GM18517 (cell line): ENCODE measurements around the gene DEGS2.
A peak's percentile ranks its signal among the peaks of the same experiment; 100 is the strongest.

Experiments used
- ATAC-seq: cut with Tn5 transposase; IDR thresholded peaks from one replicate; pipeline ENCODE4 v1.9.1; 2021; ENCODE audit warnings: mild to moderate bottlenecking, moderate library complexity; ENCODE audit not compliant: unreplicated experiment

Gene DEGS2

DNA sequence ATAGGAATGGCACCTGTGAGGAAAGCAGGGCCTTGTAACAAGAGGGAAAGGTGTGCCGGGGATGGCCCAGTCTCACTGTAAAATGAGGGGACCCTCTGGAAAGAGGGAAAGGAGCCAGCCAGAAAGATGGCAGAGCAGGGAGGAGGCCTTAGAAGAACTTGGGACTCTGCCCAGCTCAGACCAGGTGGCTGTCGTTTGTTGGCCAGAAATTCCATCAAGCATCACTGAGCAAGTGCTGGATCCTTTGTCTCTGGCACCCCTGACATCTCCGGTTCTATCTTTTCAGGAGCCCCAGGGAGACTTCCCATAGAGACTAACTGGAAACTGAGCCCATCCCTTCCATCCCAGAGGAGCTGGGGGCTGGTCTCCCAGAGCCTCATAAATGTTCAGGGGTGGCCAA, 43.3 kb downstream of the DEGS2 start:
- no peak for ATAC-seq

DNA sequence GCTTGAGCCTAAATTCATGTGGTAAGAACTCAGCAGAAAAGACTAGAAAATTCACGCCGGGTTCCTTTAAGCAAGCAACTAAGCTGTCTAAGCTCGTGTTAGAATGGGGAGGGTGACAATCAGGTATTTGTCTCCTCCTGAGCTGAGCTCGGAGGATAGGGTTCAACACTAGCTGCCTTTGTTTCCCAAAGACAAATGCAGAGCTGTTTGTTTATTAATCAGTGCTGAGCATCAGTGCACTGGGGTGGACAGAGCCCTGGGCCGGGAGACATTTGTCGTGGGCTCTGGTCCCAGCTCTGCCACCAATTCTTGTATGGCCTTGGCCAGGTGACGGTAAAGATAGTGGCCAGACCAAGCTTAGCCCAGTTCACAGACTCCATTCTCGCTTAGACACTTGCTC, 43.7 kb downstream of the DEGS2 start:
- no peak for ATAC-seq

GRCh38 chr14:100115236-100115635, 44.2 kb downstream of the DEGS2 start:
- ATAC-seq, result no peak

DNA sequence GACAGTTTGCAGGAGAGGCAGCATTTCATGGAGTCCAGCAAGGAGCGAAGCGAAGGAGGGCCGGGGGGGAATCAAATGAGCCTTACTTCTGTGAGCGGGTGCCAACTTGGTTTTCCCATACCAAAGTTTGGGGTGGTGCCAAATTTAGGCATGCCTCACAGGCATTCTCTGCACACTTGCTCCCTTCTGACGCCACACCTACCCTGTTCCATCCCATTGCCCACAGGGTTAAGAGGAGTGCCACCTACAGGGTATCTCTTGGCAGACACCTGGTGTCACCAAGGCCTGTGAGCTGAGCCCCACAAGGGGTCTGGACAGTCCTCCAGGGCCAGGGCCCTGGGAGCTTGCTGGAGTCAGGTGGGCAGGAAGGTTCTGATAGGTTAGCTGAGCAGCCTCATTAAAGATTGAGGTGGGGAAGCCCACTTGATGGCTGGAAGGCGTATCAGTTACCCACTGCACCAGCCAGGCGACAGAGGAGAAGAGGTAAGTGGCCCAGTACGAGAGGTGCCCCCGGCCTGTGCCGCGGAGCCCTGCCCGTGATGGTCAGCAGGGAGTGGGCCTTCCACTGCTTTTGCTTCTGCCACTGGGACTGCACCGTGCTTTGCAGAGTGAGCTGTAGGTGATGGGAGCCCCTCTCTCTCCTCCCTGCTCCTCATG, 45.2 kb downstream of the DEGS2 start:
- ATAC-seq, result no peak

DNA sequence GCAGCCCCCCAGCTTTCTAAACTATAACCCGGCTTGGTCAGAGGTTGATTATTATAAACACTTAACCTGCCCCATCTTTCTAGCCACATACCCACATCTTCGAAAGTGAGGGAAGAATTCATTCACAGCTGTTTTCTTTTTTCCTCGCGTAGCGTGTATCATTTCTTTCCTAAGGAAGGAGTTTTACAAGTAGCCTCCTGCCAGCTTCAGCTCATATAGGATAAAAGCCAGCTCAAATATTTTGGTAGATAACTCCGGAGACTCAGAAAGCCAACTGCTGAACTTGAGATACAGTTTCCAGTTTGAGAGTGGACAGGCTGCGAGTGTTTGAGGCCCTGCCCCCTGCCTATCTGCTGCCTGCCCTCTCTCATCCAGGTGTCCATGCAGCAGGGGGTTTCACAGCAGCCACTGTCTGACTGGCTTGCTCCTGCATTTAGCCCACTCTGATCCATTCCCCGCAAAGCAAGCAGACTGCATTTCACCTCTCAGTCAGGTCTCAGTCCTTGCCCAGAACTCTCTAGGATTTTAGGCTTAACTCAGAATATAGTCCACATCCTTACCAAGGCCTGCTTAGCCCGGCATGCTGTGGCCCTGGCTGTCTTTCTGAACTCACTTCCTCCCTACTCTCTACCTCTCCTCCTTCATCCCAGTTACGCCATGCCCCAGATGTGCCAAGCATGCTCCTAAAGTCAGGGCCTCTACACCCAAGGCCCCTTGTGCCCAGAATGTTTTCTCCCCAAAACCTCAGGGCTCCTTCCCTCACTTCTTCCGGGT, 47.3 kb downstream of the DEGS2 start:
- no peak for ATAC-seq

- ATAC-seq, result no peak
Observed at GRCh38 chr14:100110816-100111215, 48.6 kb downstream of the DEGS2 start.

DNA sequence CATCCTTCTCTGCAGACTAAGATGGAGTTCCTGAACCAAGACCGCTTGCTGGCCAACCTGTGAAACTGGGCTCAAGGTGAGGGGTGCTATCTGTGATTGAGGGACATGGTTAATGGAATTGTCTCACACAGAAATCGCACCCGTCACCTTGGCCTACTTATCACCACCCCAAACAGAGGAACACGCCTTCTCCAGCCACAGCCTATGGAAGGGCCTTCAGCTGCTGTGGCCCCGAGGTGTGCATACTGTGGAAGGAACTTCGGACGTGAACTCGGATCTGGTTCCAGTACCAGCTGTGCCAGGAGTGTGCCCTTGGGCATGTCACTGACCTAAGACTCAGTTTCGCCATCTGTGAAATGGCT, 49.9 kb downstream of the DEGS2 start:
- no peak for ATAC-seq

DNA sequence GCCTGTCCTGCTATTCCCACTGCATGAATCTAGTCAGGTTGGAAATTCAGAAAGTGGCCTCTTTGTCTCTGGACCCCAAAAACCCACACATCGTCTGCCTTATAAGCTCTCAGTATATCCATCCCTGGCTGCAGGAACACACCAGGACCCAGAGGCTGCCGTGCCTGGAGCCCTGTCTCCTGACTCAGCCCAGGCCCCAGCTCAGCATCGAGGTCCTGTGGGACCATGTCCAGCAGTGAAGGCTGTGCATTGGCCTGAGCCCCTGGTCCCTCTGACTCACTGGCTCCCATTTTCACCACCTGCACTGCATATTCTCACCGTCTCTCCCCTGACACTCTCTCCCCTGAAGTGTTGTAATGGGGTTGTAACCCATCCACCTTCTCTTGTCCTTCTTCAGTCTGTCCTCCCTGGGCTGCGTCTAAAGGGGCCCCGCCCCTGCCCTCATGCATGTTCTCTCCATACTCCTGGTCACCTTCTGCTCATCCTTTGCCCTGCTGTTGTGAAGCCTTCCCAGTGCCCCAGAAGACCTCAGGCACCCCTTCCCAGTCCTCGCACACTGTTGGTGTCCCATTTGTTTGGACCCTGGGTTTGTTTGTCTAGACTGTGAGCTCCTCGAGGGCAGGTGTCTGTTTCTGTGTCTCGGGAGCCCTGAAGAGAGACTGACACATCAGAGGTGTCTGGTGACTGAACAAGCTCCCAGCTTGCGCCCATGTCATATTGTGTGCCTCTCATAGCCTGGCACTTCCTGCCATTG, 50.4 kb downstream of the DEGS2 start:
- ATAC-seq, result no peak

GRCh38 chr14:100108042-100108825, 51.2 kb downstream of the DEGS2 start:
- ATAC-seq, result peak; percentile 82

- ATAC-seq, result no peak
Observed at GRCh38 chr14:100107236-100107635, 52.2 kb downstream of the DEGS2 start.

DNA sequence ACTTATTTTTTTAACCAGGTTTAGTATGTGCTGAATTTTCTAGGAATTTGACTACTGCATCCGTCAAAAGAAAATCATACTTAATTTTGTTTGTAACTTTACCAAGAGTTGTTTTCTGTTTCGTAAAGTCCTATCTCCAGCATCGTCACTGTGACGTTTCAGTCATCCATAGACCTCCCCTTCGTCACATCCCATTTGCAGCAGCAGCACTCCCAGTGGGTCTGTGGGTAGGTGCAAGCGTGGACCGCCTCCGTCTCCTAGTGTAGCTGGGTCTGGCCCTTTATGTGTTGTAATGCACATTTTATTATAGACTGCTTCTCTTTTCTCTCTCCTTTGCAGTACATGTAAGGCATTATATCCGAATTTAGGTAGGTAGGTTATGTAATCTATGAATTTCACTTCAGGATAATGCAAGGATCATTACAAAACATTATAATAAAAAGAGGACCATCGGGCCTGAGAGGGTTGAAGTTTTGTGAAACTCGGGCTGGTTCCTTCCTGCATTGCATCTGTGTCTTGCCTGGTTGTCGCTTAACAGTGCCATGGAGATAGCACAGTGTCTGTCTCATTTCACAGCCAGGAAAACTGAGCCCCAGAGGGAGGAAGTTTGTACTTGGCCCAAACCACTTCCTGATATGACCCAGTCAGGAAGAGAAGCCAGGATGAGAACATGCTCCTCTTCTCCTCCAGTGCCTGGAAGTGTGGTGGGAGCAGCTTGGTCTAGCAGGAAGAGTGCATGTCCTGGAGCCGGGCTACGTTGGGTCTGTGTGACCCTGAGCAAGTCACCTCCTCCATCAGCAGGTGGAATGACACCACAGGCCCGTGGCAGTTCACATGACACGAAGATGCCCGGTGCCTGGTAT, 53.0 kb downstream of the DEGS2 start:
- ATAC-seq, result no peak

- ATAC-seq, result no peak
Observed at GRCh38 chr14:100105357-100106169, 53.9 kb downstream of the DEGS2 start.

DNA sequence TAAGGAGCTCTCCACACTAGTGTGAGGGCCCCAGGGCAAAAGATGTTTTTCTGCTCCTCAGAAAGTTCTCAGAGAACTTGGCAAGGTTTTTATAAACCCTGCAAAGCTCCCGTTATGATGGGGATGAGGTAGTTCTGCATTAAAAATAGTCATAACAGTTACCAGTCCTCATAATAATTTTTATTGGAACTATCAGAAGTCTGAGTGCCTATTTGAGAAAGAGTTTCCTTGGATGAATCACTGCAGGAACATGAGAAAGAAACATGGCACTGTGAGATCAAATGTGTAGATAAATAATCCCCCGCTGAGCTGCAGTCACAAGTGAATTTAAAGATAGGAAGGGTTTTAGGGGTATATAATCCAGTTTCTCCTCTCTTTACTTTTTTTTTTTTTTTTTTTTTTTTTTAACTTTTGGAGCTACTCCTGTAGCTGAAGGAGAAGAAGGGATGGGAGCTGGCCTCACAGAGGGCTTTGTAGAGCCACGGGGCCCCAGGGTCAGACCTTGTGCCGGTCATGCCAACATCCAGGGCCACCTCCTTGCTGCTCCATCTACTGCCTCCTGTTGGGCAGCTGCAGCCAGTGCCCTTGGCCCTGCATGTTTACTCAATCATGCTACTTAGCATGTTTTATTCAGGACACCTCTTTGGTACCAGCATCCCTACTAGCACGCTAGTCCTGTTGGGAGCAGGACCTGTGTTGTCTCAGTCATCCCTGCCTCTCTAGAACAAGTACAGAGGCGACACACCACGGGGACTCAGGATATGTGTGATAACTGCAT, 54.7 kb downstream of the DEGS2 start:
- ATAC-seq, result no peak

DNA sequence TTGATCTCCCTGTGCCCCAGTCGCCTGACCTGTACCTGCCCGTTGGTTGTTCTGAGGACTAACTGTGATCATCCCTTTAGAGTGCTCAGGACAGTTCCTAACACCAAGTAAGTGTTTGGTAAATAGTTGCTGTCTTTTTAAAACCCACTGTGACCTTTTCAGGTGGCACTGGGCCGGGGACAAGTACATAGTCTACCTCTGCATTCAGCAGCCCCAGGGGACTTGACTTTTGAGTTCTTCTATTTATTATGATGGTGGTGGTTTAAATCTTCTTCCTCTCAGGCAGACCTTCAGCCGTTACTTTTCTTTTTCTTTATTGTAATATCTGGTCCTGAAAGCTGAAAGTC, 55.5 kb downstream of the DEGS2 start:
- no peak for ATAC-seq

DNA sequence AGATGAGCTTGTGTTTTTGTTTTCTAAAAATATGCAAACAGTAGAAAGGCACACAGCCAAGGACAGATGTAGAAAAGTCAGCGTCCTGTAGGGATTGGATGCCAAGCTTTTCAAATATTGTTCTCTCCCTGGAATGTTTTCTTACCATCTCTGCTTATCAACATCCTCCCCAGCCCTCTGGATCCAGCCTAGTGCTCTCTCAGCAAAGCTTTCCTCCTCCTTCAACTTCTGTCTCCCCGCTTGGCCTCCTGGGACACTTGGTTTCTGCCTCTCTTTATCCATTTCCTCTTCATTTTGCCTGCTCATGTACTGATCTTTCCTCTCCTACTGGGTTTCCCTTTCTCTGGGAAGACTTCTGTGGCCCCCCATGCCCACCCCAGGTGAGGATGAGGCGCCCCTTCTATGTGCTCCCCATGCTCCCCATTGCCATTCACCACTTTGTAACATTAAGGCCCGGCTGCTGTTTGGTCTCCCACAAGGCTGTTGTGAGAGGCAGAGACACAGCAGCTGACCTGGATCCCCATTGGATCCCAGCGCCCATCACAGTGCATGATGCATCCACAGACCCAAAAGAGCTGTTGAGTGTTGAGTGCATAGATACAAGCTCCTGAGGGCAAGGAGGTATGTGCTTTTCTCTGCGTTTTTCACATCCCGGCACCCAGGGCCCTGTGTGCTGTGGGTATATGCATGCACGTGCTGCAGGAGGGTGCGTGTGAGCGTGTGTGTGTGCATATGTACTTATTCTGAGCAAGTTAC, 56.0 kb downstream of the DEGS2 start:
- ATAC-seq, result no peak

DNA sequence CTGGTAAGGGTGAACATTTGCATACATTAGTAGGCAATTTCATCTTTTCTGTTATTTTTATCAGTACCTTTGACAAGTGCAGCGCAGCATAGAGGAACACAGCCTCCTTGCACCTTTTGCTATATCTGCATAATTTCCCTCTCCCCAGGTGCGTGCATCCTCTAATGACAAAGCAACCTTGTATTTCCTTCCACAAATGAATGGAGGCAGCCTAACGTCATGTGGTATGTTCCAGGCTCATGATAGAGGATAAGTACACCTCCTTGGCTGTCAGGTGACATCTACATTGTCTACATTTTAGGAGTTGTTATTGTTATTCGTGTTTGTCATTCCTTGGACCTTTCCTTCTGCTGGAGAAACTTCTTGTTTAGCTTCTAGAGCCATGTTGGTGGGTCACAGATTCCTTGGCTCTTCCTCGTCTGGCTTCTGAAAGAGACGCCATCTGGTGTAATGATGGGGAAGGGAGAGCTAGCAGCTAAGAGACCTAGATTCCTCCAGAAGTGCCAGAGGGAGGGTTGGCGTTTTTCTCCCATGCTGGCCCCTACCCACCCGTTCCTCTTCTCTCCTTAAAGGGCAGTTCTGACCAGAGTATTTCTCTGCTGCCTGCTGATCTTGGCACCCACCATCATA, 57.2 kb downstream of the DEGS2 start:
- ATAC-seq, result no peak

- ATAC-seq, result no peak
Observed at GRCh38 chr14:100100032-100100703, 59.3 kb downstream of the DEGS2 start.
